HCEC 1CT (cell line): ENCODE data around the gene MSI2.

Experiments used
- DNase-seq: peaks from one replicate; pipeline ENCODE4 v3.0.0-alpha.2; 2017

The MSI2 gene

DNA sequence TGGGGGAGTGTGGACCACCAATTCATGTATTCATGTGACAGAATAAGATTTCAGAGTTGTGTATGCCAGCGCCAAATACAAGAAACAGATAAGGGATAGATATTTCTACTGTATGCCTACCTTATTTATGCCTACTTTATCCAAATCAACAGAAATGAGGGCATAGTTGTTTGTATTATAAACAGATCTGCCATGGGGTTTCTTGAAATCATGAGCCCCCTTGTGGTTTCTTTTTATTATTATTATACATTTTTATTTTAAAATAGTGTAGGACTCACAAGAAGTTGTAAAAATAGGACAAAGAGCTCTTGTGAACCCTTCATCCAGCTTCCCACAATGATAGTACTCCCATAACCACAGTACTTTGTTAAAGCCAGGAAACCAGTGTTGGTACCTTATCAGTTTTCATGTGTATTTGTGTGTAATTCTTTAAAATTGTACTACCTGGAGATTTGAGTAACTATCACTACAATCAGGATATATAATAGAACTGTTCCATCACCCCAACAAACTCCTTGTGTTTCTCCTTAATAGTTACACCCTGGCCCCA is 259.4 kb downstream of the MSI2 start:
- DNase-seq: no peak

DNA sequence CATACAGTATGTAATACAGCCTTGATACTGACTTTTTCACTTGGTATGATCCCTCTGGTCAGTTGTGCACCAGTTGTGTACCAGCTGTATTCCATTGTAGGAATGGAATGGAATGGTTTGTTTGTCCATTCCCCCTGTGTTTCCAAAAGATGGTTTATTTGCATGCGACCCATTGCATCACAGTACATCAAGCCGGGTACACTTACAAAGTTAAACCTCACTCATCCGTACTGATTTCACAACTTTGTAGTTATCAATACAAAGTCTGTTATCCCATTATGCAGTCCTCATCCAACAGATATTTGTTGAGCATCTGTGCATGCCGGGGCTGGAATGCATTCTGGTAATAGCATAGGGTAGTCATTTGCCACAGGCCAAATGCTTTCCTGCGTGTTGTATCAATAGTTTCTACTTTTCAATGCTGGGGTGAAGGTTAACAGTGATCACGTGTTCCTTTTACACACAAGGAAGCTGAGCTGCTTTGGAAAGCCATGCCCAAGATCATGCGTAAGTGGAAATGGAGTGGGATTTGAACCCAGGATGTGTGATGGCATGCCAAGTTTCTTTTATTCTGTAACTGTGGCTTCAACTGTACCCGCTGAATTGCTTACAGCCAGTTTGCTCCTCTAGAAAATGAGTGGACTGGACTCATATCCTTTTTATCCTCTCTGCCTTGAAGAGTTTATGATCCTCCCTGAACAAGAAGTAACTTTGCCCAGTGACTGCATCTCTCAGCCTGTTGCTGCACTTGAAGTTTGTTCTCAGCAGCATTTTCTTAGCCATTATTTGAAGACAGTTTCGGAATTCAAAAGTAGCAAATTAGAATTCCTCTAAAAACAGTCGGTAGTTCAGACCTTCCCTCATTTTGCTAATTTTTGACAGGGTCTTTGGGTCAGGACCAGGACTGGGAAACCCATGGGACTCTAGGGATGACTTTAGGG is 260.2 kb downstream of the MSI2 start:
- no peak for DNase-seq

DNA sequence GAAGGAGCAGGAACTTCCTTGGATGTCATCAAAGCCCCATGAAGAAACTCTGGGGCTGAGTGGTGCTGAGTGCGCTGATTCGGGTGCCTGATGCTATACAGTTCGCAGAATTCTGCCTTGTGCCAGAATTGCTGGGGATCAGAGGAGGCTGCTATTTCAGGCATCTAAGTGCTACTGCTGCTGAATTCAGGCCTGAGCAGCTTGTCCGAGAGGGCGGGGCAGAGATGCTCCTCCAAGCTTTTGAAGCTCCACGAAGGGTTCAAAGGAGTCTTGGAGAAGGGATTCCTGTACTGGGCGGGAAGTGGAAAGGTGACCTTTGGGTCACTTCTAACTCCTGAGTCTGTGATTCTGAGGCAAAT is 260.9 kb downstream of the MSI2 start:
- DNase-seq: no peak

DNA sequence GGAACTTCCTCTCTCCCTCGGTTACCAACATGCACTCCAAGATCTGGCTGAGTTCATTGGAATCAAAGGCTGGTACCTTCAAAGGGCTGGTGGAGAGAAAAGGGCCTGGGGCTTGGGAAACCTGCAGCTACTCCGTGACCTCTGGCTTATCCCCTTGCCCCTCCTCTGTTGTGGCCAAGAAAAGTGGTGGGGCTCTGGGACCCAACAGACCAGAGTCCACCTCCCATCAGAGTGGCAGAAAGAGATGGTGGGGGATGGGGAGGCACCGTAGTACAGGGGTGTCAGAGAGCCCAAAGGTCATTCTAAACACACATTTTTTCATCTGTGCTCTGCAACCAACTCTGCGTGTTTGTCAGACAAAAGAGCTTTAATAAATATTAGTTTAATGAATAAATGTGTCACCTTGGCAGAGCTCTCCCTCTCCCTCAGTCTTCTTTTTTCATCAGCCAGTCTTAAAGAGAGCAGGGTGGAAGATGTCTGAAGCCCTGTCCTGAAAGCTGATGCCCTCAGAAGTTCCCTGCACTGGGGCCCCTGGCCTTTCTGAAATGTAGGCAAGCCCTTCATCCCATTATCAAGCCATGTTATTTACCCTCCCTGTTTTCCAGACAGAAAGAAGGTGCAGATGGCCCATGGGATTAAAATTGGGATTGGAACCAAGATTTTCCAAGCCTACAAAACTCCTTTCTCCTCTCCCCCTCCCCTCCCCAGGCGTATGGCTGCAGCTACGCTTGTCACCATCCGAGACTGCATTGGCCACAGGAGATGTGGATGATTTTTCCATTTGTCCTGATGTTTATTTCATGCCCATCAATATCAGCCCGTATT is 261.5 kb downstream of the MSI2 start:
- DNase-seq: no peak

DNA sequence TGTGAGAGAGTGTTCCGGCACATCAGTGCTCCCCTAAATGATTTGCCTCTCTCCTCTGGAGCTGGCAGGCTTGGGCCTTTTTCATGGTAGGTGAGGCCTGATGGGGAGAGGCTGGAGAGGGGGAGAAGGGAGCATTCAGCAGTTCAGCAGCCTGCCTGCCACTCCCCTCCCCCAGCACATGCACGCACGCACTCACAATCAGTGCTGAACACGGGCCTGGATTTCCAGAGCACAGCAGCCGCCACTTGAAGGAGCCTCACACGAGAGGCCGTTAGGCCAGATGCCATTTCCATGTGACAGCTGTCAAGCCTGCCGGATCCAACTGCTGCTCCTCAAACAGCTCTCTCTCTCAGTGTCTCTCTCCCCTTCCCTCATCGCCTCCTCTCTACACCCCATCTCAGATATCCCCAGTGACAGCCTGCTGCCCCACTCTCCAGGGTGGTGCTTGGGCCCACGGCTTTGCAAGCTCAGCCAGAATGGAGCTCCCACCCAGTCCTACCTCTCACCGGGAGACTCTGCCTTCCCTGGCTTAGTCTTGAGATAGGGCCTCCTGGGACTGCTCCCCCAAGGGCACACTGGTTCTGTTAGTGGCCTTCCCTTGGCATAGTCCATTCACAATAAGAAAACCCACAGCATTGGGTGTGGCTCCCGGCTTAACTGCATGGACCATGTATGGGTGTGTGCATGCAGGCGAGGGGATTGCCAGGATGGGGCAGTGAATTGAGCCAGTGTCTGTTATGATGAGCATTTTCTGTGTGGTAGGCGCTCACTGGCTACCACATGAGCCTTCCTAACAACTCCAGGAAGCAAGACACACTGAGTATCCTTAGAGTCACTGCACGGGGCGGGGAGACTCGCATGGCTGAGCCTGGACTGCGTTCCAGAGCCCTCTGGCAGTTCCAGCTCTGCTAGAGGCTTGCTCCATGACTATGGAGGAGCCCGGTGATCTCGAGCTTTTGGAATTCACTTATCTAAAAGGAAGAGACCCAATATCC is 262.6 kb downstream of the MSI2 start:
- DNase-seq: no peak

DNA sequence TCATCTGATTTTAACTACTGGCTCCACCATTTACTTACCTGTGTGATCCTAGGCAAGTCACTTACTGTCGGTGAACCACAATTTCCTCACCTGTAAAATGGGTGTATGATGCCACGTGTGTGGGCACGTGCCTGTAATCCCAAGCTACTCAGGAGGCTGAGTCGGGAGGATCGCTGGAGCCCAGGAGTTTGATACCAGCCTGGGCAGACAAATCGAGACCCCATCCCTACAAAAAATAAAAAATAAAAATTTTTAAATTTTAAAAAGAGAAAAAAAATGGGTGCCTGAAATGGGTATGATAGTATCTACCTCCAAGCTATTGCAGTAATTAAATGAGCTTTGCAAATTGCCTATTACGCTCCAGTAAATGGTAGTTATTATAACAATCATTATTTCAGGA is 263.5 kb downstream of the MSI2 start:
- no peak for DNase-seq

DNA sequence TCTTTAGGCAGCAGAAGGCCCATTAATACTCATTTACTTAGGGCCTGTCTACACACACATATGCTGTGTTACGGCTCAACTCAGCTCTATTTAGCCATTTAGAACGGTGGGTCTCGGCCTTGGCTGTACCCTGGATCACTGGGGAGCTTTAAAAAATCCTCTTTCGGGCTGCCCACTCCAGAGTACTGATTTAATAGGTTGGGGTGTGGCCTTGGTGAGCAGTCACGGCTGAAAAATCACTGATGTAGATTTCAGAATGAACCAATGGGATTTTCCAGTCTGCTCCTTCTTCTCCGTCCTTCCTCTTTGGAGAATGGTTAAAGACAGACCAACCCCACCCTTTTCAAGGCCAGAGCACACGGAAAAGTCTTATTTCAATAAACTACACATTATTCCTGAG is 265.3 kb downstream of the MSI2 start:
- no peak for DNase-seq

DNA sequence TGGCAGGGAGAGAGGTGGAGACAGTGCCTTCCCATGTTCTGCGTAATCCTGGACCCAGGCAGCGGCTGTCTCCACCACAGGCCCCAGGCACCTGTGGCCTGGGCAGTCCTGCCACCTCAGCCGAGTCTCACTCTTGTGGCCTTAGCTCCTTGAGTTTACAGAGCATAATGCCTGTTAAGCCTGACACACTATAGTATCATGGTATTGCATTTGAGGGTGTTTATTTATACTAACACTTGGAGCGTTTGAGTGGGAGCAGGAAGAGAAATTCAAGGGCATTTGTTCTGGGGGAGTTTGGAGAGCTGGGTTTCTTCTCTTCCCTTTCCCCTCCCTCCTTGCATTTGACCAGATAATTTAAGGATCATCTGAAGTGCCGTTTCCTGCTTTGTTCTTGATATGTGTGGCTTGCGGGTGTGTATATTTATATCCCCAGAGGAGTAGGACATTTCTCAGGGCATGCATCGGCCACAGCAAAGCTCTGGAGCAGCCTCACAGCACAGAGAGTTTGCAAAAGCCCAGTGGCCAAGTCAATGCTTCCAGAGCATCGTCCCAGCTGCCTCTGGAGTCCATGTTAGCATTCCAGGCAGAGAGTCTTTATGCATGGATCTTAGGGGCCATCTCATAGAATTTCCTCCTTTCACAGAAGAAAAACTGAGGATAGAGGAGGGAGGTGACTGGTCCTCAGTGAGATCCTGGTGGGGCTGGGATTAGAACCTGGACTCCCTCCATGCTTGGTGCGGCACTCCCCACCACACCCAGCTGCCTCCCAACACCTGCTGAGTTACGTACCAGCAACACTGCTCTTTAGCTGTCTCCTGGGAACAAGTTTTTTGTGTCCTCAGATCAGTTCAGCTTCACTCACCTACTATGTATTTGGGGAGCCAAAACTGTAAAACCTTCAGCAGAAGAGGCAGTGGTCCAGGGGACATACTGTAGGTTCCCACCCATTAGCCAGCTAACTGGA is 266.0 kb downstream of the MSI2 start:
- DNase-seq: no peak

DNA sequence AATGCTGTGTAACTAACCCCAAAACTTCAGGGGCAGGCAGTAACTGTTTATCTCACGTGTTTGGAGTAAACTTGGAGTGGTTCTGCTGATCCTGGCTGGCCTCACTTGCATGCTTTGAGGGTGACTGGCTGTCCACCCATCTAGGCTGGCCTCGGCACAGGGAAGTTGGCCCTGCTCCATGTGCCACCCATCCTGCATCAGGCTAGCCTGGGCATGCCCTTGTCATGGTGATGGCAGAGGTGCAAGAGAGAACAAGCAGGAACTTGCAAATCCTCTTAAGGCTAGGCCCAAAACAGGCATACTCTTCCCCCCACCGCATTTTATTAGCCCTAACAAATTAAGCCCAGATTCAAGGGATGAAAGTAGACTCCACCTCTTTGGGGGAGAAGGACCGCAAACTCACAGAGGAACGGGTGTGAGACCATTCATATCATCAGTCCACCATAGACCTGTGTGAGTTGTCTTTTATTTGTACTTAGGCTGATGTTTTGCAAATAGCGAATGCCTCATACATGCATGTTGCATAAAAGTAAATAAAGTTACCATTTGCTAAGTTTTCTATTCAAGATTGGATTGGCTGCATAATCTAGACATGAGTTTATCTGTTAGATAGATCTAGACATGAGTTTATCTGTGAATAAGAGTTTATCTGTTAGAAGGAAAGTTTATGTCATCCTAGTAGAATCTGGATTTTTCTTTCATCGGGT is 267.8 kb downstream of the MSI2 start:
- DNase-seq: peak; percentile 6

DNA sequence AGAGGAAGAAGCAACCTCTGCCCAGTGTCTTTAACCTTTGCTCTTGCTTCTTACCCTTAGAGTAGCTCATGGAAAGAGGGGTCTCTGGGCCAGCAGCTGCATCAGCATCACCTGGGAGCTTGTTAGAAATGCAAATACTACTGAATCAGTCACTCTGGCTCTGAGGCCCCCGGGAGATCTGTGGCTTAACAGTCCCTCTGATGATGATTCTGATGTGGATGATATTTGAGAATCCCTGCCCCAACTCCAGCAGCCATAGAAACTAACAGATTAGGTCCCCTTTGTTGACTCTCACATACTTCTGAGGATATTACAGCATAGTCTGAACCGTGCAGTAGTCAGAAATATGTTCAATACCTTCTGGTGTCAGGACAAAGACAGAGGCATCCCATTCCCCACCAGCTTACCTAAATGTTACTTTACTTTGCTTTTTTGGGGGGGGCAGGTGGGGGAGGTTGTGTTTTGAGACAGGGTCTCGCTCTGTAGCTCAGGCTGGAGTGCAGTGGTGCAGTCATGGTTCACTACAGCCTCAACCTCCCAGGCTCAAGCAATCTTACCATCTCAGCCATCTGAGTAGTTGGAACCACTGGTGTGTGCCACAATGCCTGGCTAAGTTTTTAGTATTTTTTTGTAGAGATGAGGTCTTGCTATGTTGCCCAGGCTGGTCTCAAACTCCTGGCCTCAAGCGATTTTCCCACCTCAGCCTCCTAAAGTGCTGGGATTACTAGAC is 268.7 kb downstream of the MSI2 start:
- DNase-seq: no peak

DNA sequence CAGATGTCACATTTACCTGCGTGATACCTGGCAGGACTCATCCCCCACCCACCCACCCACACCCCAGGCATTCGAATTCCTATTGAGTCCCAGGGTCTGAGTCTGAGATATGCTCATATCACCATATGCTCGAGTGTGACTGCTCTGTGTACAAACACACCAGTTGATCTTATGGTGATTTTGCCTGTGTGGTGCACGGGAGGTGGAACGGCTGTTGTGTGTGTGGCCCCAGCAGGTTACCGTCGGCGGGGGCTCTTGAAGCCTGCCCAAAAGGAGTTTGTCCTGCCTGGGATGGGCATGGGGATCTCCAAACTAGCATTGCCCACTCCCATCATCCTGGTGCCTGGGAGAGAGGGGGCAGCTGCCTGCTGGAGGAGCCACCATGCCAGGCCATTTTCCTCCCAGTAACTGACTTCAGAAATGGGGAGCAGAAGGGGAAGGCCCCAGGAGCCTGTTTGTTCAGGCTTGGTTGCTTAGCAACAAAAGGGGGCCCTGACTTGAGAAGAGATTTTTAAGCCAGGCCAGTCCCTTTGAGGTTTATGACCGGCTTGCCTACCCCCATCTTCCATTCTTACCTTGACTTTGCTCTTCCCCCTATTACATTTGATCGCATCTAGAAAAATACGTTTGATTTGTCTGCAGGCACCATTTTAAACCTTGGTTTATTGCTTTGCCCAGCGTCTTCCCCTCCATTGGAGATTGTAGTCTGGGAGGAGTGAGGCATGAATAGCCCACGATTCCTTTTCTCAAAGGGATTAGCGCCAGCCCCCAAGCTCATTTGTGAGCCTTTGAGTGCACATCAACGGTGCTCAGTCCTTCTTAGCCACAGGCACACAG is 271.1 kb downstream of the MSI2 start:
- no peak for DNase-seq

DNA sequence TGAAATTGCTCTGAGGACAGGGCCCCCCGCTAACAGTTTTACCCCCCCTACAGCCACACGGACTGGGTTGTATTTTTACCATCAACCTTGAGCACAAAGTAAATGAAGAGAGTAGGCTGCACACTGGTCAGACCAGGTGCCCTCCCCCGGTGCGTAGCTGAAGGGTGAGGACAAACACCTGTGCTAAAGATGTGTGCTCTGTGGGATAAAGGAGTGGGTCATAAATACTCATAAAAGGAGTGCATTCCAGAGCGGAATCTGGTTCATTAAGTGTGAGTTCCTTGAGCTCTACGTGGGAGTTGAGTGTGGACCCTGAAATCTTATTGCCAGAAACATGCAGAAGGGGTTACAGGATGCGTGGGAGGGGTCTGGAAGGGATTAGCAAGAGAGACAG is 271.7 kb downstream of the MSI2 start:
- DNase-seq: no peak

DNA sequence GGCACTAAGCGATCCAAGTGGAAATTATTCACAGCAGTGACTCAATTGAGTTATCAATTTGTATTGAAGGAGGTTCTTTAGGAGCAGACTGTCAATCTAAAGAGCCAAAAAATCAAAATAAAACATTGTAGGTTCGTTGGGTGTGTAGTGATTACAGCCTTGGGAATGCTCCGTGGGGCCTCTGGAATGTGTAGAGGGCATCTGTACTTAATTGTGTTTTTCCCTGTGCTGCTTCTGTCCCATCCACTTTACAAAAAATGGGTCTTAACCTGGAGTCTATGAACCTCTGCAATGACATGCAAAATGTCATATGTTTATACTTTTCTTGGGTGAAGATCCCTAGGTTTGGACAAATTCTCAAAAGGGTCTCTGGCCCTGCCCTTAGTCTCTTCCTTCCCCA is 273.7 kb downstream of the MSI2 start:
- no peak for DNase-seq

DNA sequence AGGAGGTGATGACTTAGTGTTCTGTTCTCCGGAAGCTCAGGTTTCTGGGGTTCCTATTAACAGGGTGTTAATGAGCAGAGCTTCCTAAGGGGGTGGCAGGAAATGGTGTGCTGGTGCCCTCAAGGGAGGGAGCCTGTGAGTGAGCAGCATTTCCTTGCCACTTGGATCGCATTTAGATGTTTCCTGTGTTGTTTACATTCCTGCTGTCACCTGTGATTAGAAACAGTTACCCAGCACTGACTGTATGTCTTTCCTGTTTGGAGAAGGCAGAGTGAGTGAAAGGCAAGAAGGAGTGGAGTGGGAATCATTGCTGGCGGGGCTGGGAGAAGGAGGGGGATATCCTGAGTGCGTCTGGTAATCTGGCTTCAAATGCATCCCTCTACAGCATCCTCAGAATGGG is 274.2 kb downstream of the MSI2 start:
- DNase-seq: no peak

DNA sequence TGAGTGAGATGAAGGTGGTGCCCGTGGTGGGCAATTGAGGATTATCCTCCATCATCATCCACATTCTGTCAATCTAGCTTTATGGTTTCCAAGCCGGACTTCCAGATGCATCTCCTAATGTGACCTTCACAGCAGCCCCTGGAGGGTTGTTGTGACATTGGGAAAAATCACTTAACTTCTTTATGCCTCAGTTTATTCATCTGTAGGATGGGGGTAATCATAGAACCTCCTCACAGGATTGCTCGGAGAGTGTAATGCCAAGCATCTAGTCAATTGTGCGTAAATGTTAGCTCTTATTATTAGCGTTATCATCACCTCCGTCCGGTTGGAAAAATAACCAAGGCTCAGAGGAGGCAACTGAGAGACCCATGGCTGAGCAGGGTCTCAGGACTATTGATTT is 274.8 kb downstream of the MSI2 start:
- no peak for DNase-seq

DNA sequence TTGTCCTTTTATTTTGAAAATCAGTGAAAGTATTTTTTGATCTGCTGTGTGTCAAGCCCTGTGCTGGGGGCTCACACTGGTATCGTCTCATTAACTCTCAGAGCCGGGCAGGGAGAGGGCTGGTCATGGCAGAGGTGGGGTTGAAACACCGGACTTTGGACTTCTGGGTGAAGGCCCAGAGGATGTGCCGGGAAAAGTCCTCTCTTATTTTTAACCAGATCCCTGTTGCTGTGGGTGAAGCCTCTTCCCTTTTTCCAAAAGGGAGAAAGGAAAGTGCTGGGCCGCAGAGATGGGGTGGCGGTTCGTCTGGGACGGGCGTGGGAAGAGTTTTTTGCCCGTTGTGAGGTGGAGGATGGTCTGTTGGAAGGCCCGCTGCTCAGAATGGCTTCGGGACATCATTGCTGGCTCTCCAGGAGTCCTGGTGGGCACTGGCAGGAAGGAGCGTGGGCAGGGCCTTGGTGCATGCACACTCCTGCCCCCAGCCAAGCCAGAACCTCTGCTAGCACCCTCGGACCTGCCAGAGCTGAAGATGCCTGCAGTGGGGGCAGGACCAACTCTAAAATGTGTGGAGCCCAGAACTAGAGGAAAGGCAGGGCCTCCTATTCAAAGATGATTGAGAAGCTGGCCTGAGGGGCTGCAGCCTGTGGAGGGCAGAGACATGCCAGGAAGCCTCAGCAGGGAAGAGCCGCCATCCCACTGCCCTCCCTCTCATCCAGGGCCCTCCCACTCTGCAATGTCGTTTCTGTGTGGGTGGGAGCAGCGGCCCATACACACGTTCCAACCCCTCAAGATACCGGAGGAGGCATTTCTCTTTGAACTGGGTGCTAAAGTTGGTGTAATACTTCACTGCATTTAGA is 275.6 kb downstream of the MSI2 start:
- DNase-seq: no peak

DNA sequence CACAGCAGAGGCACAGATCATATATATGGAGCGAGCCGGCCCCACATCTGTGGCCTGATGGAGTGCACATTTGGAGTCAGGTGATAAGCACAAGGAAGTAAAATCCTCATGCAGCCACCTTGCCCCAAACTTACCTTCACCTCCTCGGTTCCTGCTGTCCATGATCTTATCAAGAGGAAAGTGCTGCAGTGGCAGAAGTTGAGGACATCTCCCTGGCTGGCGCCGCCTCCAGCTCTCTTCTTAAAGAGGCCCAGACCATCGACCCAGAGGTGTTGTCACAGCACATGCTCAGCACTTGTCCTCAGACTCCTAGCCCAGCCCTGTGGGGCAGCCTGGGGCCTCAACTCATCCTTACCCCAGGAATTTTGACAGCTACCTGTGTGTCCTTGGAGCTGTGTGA is 276.2 kb downstream of the MSI2 start:
- DNase-seq: no peak

DNA sequence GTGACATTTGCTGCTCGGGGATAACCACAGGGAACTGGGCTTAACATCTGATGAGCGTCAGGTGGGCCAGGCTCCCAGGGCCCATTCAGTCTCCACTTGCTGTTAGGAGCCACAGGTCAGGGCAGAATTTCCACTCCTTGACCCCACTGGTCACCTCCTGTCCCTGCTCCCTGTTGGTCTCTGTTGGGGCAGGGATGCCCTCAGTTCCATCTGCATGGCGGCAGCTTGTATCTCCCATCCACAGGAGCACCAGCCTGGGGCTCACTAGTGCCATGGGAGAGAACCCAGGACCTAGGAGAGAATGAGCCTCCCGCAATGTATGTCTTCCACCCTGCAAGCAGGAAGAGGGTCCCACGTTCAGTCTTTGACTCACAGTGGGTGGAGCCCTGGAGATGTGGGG is 276.6 kb downstream of the MSI2 start:
- DNase-seq: no peak
